Measurements from ENCODE around the gene NUP58. TPM values are rescaled to one million over a fixed set of nuclear protein-coding genes. Genes with fewer than 3 reads are reported as not detected.

The NUP58 gene
- total RNA-seq, 1 experiment from 2014 or later, result 101 TPM

DNA sequence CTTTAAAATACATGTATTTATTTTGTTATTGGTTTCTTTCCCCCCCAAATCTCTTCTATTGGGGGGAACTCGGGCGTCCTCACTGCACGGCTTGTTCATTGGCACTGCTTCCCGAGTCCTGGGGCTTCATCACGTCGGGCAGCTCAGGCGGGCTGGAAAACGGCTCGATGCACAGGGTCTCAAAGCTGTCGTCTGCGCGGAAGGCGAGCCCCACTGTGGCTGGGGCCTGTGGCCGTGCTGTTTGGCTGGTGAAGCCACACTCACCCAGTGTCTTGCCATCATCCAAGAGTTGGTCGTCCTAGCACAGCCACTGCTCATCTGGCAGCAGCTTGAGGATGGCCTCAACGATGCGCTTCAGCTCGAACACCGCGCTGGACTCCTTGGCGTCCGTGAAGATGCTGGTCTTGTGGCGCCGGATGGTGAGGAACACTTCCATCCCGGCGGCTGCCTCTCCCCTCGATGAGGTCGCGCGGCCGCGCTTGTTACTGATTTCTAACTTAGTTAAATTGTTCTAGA, 64.4 kb downstream of the NUP58 start:
- POLR2A ChIA-PET, result no interaction called here
- Histone ChIP-seq H3K9me2 (ENCODE audit: insufficient read depth) (no peaks in the 10 kb centered on the region), H3K9me3 (ENCODE audit: control insufficient read depth in 1 of 2, insufficient read depth in 1 of 2, low read depth in 1 of 2, low read length in 2 of 2) (no peaks in the 10 kb centered on the region), H3K79me2 (ENCODE audit: insufficient read depth, low read length) (no peaks in the 10 kb centered on the region), H3K9ac (ENCODE audit: low read length) (no peak overlapping the region), H3K4me2 (ENCODE audit: low read length) (no peak overlapping the region), H3K27me3 (ENCODE audit: insufficient read depth, low read length) (0 out of 2 replicates have a peak, but pooled peaks cover 4% of the 10 kb centered on the region), H3K27ac (ENCODE audit: low read depth, low read length) (no peak overlapping the region), H3K36me3 (ENCODE audit: control insufficient read depth in 1 of 2, insufficient read depth in 2 of 2, low read length in 2 of 2) (no peaks in the 10 kb centered on the region), H4K20me1 (ENCODE audit: insufficient read depth) (no peaks in the 10 kb centered on the region), H3K4me1 (ENCODE audit: control insufficient read depth in 1 of 2, insufficient read depth in 2 of 2, low read length in 2 of 2) (no peaks in the 10 kb centered on the region), H3K4me3 (replicated peaks in 1 of 2; ENCODE audit: low read depth in 1 of 2, low read length in 2 of 2) (no peak overlapping the region), H2AFZ (ENCODE audit: low read depth, low read length, poor library complexity, severe bottlenecking) (no peak overlapping the region)
- no peak for ATAC-seq
- TF ChIP-seq EGR1 (IDR thresholded peaks at IDR 0.05; ENCODE audit: low read depth), result no peak
- no peak for TF ChIP-seq POLR2AphosphoS5 (IDR thresholded peaks at IDR 0.05; ENCODE audit: low read depth, low read length)
- TF ChIP-seq, protein P1, sequence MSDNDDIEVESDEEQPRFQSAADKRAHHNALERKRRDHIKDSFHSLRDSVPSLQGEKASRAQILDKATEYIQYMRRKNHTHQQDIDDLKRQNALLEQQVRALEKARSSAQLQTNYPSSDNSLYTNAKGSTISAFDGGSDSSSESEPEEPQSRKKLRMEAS (IDR thresholded peaks at IDR 0.05), result no peak
- TF ChIP-seq, protein P2, sequence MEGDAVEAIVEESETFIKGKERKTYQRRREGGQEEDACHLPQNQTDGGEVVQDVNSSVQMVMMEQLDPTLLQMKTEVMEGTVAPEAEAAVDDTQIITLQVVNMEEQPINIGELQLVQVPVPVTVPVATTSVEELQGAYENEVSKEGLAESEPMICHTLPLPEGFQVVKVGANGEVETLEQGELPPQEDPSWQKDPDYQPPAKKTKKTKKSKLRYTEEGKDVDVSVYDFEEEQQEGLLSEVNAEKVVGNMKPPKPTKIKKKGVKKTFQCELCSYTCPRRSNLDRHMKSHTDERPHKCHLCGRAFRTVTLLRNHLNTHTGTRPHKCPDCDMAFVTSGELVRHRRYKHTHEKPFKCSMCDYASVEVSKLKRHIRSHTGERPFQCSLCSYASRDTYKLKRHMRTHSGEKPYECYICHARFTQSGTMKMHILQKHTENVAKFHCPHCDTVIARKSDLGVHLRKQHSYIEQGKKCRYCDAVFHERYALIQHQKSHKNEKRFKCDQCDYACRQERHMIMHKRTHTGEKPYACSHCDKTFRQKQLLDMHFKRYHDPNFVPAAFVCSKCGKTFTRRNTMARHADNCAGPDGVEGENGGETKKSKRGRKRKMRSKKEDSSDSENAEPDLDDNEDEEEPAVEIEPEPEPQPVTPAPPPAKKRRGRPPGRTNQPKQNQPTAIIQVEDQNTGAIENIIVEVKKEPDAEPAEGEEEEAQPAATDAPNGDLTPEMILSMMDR (IDR thresholded peaks at IDR 0.05 in 2 of 3, conservative IDR thresholded peaks at IDR 0.05 in 1 of 3; ENCODE audit: borderline replicate concordance in 1 of 3, insufficient read depth in 1 of 3, low read depth in 2 of 3, low read length in 2 of 3), result no peak
- TF ChIP-seq POLR2A (IDR thresholded peaks at IDR 0.05; ENCODE audit: borderline replicate concordance, extremely low read depth, insufficient read depth, insufficient read length), result no peak
- no peak for TF ChIP-seq RAD21 (IDR thresholded peaks at IDR 0.05; ENCODE audit: low read depth)
- no peak for TF ChIP-seq SIN3A (IDR thresholded peaks at IDR 0.05; ENCODE audit: low read depth)
- TF ChIP-seq YY1 (IDR thresholded peaks at IDR 0.05; ENCODE audit: extremely low read depth, insufficient replicate concordance, low read depth, low read length), result no peak
- CTCF ChIA-PET, result interaction anchor here (1.3 kb wide), 1 partner anchor 10 kb away, joined by 5 read pairs; no protein-coding TSS in a partner anchor
- RAD21 ChIA-PET (ENCODE audit: low non-redundant PET in 1 of 2, low total read pairs in 2 of 2, uncharacterized antibody in 2 of 2, unreplicated experiment in 2 of 2), result no interaction called here
- BruUV-seq (replicated peaks), result no TSS peak
- DNase-seq (ENCODE audit: low read depth, low spot score), result no peak
- intact Hi-C loops (cut with micrococcal nuclease), result no loop called here

All from HCT116 (cell line).